HG03064 (cell line): ENCODE data around the gene PNLIP.

ENCODE experiments used
- ATAC-seq: cut with Tn5 transposase; IDR thresholded peaks from one replicate; pipeline ENCODE4 v1.9.1; 2021; ENCODE audit warnings: low read depth; ENCODE audit not compliant: unreplicated experiment

The PNLIP gene

GRCh38 chr10:116612107-116612769 lies 66.5 kb downstream of the PNLIP start:
- ATAC-seq: no peak

- ATAC-seq: no peak
These were observed 67.7 kb downstream of the PNLIP start for GRCh38 chr10:116613471-116613870.

- ATAC-seq: no peak
These were observed 69.1 kb downstream of the PNLIP start for GRCh38 chr10:116614796-116615195.

GRCh38 chr10:116615199-116615776 lies 69.6 kb downstream of the PNLIP start:
- ATAC-seq: no peak
